ENCODE data around the gene GSDME.

DNA sequence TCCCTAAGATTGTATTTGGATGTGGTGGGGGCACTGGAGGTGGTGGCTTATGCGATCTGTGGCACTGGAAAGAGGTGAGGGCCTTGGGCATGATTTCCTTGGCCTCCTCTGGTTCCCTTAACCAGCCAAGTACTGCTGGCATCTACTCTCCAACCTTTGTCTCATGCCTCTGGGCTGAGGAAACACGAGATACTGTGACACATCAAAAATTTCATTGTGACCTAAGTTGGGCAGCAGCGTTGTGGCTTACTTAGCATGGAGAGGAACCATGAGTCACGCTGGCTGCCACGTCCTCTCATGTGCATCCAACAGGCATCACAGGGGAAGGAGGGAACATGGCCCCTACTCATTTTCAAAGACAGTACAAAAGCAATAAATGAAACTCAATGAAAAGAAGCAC lies 29.7 kb upstream of the GSDME start:
- TF ChIP-seq, protein P1, sequence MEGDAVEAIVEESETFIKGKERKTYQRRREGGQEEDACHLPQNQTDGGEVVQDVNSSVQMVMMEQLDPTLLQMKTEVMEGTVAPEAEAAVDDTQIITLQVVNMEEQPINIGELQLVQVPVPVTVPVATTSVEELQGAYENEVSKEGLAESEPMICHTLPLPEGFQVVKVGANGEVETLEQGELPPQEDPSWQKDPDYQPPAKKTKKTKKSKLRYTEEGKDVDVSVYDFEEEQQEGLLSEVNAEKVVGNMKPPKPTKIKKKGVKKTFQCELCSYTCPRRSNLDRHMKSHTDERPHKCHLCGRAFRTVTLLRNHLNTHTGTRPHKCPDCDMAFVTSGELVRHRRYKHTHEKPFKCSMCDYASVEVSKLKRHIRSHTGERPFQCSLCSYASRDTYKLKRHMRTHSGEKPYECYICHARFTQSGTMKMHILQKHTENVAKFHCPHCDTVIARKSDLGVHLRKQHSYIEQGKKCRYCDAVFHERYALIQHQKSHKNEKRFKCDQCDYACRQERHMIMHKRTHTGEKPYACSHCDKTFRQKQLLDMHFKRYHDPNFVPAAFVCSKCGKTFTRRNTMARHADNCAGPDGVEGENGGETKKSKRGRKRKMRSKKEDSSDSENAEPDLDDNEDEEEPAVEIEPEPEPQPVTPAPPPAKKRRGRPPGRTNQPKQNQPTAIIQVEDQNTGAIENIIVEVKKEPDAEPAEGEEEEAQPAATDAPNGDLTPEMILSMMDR (IDR thresholded peaks at IDR 0.05), result no peak
- TF ChIP-seq POLR2AphosphoS5 (IDR thresholded peaks at IDR 0.05; ENCODE audit: low read depth, low read length), result no peak
- TF ChIP-seq SIN3A (IDR thresholded peaks at IDR 0.05; ENCODE audit: borderline replicate concordance, insufficient read depth, low read depth, low read length), result no peak
- TF ChIP-seq, protein P2, sequence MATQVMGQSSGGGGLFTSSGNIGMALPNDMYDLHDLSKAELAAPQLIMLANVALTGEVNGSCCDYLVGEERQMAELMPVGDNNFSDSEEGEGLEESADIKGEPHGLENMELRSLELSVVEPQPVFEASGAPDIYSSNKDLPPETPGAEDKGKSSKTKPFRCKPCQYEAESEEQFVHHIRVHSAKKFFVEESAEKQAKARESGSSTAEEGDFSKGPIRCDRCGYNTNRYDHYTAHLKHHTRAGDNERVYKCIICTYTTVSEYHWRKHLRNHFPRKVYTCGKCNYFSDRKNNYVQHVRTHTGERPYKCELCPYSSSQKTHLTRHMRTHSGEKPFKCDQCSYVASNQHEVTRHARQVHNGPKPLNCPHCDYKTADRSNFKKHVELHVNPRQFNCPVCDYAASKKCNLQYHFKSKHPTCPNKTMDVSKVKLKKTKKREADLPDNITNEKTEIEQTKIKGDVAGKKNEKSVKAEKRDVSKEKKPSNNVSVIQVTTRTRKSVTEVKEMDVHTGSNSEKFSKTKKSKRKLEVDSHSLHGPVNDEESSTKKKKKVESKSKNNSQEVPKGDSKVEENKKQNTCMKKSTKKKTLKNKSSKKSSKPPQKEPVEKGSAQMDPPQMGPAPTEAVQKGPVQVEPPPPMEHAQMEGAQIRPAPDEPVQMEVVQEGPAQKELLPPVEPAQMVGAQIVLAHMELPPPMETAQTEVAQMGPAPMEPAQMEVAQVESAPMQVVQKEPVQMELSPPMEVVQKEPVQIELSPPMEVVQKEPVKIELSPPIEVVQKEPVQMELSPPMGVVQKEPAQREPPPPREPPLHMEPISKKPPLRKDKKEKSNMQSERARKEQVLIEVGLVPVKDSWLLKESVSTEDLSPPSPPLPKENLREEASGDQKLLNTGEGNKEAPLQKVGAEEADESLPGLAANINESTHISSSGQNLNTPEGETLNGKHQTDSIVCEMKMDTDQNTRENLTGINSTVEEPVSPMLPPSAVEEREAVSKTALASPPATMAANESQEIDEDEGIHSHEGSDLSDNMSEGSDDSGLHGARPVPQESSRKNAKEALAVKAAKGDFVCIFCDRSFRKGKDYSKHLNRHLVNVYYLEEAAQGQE (IDR thresholded peaks at IDR 0.05; ENCODE audit: insufficient read depth in 1 of 2, low read depth in 2 of 2, low read length in 1 of 2), result no peak
- no peak for TF ChIP-seq TCF7L2 (IDR thresholded peaks at IDR 0.05; ENCODE audit: low read depth, low read length)
